GM12865 (cell line): Measurements from ENCODE around the gene FABP1.

Experiments
- DNase-seq: peaks from one replicate; pipeline ENCODE4 v3.0.0; 2010; ENCODE audit warnings: low read depth
- H3K4me3 ChIP-seq: 2 replicates; pipeline ENCODE4 v1.5.1; 2011; ENCODE audit warnings: mild to moderate bottlenecking, low read depth, low read length, control low read depth
- TF ChIP-seq, protein P1 (sequence below): IDR thresholded peaks from 2 replicates; pipeline ENCODE4 v1.5.1; 2011; ENCODE audit warnings: low read length, control low read depth, low read depth, inconsistent platforms; ENCODE audit not compliant: insufficient read depth; ENCODE audit errors: missing control alignments

The FABP1 gene

GRCh38 chr2:88159481-88159880 is 31.6 kb upstream of the FABP1 start:
- no peak for DNase-seq
- TF ChIP-seq, protein P1, sequence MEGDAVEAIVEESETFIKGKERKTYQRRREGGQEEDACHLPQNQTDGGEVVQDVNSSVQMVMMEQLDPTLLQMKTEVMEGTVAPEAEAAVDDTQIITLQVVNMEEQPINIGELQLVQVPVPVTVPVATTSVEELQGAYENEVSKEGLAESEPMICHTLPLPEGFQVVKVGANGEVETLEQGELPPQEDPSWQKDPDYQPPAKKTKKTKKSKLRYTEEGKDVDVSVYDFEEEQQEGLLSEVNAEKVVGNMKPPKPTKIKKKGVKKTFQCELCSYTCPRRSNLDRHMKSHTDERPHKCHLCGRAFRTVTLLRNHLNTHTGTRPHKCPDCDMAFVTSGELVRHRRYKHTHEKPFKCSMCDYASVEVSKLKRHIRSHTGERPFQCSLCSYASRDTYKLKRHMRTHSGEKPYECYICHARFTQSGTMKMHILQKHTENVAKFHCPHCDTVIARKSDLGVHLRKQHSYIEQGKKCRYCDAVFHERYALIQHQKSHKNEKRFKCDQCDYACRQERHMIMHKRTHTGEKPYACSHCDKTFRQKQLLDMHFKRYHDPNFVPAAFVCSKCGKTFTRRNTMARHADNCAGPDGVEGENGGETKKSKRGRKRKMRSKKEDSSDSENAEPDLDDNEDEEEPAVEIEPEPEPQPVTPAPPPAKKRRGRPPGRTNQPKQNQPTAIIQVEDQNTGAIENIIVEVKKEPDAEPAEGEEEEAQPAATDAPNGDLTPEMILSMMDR, result no peak
- no peak overlapping the region for H3K4me3 ChIP-seq

GRCh38 chr2:88148929-88149438 is 21.1 kb upstream of the FABP1 start:
- no peak for DNase-seq
- TF ChIP-seq, protein P1, result no peak
- no peak overlapping the region for H3K4me3 ChIP-seq

GRCh38 chr2:88147145-88147544 is 19.3 kb upstream of the FABP1 start:
- no peak overlapping the region for H3K4me3 ChIP-seq
- TF ChIP-seq, protein P1, result no peak

DNA sequence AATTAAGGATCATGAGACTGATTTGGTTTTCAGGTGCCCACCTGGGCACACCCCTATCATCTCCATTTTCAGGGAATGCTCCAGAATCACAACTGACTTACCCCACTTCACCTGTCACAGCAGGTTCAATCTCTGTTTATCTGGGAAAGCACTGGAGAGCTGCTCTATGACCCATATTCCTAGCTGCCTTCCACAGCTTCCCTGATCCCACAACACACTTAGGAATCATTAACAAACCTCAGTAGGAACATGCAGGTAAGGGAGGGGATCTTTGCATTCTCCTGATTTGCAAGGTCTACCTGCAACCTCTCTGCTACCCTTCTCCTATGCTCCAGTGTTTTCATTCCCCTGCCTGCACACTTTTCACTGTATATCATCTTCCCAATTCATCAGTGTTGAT is 18.7 kb upstream of the FABP1 start:
- TF ChIP-seq, protein P1, result no peak

More at GRCh38 chr2:88147145-88147544, 19.3 kb upstream of the FABP1 start:
- no peak for DNase-seq

DNA sequence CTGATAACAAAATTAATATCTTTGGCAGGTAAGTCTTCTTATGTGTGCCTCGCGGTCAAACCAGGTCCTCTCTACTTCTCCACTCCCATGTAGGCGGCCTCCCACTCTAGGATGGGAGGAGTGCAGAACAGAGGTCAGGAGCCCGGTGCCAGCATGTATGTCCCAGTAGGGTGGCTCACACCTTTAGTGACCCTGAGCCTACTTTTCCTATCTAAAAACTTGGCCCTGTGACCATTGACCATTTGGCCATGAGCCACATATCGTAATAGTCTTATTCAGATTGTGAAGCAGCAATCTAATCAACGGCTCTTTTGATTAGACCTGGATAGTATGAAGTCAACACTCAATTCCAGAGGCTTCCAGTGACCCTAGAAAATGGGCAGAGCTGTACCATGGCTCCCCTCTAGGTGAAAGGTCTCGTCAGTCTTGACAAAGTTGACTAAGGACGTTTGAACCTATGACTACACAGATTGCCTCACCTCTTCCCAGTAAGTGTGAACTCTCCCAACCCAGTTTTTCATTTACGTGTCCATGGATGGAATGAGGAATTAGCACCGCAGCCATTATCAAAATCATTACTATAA is 17.1 kb upstream of the FABP1 start:
- DNase-seq, result no peak
- no peak overlapping the region for H3K4me3 ChIP-seq
- TF ChIP-seq, protein P1, result no peak

More for the DNA sequence above, 18.7 kb upstream of the FABP1 start:
- no peak for DNase-seq
- no peak overlapping the region for H3K4me3 ChIP-seq

DNA sequence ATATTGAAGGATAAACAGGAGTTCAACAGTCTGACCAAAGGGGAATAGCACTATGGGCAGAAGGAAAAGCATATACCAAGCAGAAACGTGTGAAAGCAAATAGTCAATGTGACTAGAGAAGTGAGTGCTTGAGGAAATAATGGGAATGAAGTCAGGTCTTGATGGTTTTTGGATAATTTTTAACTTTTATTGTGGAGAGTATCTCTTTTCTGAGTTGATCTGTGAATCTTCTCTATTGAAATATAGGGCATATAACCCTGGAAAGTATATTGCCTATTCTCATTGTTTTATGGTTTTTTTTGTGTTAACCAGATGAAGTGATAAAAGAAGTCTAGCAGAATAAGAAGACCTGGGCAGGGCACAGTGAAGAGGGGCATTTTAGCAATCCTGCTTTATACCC is 16.4 kb upstream of the FABP1 start:
- DNase-seq, result no peak
- TF ChIP-seq, protein P1, result no peak
- H3K4me3 ChIP-seq, result no peak overlapping the region

DNA sequence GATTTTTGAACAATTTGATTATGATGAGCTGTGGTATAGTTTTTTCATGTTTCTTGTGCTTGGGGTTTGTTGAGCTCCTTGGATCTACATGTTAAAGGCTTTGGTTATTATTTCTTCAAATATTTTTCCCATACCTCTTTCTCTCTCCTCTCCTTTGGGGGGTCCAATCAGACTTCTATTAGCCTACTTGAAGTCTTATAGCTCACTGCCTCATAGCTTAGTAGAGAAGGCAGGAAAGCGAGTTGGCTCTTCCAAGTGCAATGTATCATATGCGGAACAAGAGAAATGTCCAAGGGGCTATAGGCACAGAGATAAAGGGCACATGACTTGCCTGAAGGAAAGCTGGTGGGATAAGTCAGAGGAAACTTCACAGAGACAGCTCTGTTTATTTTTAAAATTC is 14.1 kb upstream of the FABP1 start:
- H3K4me3 ChIP-seq, result no peak overlapping the region
- TF ChIP-seq, protein P1, result no peak
- DNase-seq, result no peak
